ENCODE results near the gene ROPN1.
A peak's percentile ranks its signal among the peaks of the same experiment; 100 is the strongest.
"Not testable (repeated sequence)": the region's sequence is repeated elsewhere in the genome, so short reads cannot be mapped to it uniquely, and the experiment has no call there.

Gene ROPN1

GRCh38 chr3:123991730-123992588 is at the start of gene ROPN1:
Gene ROPN1 (minus strand): TSS chr3:123992124. CDS start chr3:123980481, 11,643 bp downstream.
- Histone ChIP-seq H3K27ac (peak within 1 kb of the TSS in 1 of 2 donors; percentile 25), H3K4me3 (peak within 1 kb of the TSS; percentile 54)
- not testable (repeated sequence) for DNase-seq (ENCODE audit: low spot score)

GRCh38 chr3:124041553-124041952 is 49.6 kb upstream of the ROPN1 start:
- no peak for TF ChIP-seq CTCF (IDR thresholded peaks at IDR 0.05)
- no peak for DNase-seq (ENCODE audit: low spot score)
- no peak overlapping the region for H3K27ac ChIP-seq

GRCh38 chr3:124037326-124037725 is 45.4 kb upstream of the ROPN1 start:
- Histone ChIP-seq H3K4me3 (no peak overlapping the region), H3K27ac (no peak overlapping the region)
- TF ChIP-seq CTCF (IDR thresholded peaks at IDR 0.05), result no peak
- no peak for DNase-seq (ENCODE audit: low spot score)

More at GRCh38 chr3:124041553-124041952, 49.6 kb upstream of the ROPN1 start:
- H3K4me3 ChIP-seq, result no peak overlapping the region

- DNase-seq (ENCODE audit: low spot score); H3K27ac ChIP-seq; H3K4me3 ChIP-seq: not testable (repeated sequence)
These were observed 44.3 kb upstream of the ROPN1 start for GRCh38 chr3:124036214-124036613.

GRCh38 chr3:124035463-124036121 is 43.7 kb upstream of the ROPN1 start:
- no peak for DNase-seq (ENCODE audit: low spot score)
- no peak for TF ChIP-seq CTCF (IDR thresholded peaks at IDR 0.05)
- peak overlapping the region; percentile 93 to 95 for H3K27ac ChIP-seq
- peak overlapping the region; percentile 91 for H3K4me3 ChIP-seq

GRCh38 chr3:124034844-124035152 is 42.9 kb upstream of the ROPN1 start:
- H3K27ac ChIP-seq, result peak overlapping the region; percentile 93 to 95
- peak overlapping the region; percentile 91 for H3K4me3 ChIP-seq
- DNase-seq (ENCODE audit: low spot score), result no peak
- no peak for TF ChIP-seq CTCF (IDR thresholded peaks at IDR 0.05)

GRCh38 chr3:124034016-124034843 is 42.3 kb upstream of the ROPN1 start:
- no peak for TF ChIP-seq CTCF (IDR thresholded peaks at IDR 0.05)
- DNase-seq (ENCODE audit: low spot score), result peak; percentile 79
- Histone ChIP-seq H3K27ac (peak overlapping the region; percentile 93 to 95), H3K4me3 (peak overlapping the region; percentile 91)
